ENCODE measurements around the gene KCNN1.

KCNN1 gene

DNA sequence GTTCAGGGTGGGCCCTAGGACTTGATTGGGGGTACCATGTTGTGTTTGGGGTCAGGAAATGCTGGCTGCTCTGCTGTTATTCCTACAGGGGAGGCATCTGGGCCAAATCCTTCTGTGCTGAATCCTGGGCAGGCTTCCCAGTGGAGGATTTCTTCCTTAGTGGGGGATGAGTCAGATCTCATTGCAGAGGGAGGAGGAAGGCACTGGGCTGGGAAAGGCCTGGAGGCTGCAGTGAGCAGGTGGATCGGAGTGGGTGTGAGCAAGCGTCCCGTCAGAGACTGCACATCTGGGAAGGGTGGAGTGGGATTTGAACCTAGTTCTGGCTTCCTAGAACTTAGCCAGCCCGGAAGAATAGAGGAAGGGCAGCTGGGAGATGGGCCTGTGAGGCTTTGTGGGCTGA, 22.6 kb upstream of the KCNN1 start:
- TF ChIP-seq, protein P1, sequence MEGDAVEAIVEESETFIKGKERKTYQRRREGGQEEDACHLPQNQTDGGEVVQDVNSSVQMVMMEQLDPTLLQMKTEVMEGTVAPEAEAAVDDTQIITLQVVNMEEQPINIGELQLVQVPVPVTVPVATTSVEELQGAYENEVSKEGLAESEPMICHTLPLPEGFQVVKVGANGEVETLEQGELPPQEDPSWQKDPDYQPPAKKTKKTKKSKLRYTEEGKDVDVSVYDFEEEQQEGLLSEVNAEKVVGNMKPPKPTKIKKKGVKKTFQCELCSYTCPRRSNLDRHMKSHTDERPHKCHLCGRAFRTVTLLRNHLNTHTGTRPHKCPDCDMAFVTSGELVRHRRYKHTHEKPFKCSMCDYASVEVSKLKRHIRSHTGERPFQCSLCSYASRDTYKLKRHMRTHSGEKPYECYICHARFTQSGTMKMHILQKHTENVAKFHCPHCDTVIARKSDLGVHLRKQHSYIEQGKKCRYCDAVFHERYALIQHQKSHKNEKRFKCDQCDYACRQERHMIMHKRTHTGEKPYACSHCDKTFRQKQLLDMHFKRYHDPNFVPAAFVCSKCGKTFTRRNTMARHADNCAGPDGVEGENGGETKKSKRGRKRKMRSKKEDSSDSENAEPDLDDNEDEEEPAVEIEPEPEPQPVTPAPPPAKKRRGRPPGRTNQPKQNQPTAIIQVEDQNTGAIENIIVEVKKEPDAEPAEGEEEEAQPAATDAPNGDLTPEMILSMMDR (IDR thresholded peaks at IDR 0.05), result no peak
- Histone ChIP-seq H3K27me3 (peaks cover 14% of the 10 kb centered on the region), H3K9me3 (no peaks in the 10 kb centered on the region), H3K36me3 (peaks cover 27% of the 10 kb centered on the region), H3K27ac (no peak overlapping the region), H3K4me1 (ENCODE audit: control insufficient read depth in 1 of 2, insufficient read depth in 1 of 2, low read depth in 1 of 2, low read length in 1 of 2) (peaks cover 14 to 17% of the 10 kb centered on the region in 2 experiments), H3K4me3 (ENCODE audit: low read depth in 1 of 2, low read length in 1 of 2) (no peak overlapping the region)

DNA sequence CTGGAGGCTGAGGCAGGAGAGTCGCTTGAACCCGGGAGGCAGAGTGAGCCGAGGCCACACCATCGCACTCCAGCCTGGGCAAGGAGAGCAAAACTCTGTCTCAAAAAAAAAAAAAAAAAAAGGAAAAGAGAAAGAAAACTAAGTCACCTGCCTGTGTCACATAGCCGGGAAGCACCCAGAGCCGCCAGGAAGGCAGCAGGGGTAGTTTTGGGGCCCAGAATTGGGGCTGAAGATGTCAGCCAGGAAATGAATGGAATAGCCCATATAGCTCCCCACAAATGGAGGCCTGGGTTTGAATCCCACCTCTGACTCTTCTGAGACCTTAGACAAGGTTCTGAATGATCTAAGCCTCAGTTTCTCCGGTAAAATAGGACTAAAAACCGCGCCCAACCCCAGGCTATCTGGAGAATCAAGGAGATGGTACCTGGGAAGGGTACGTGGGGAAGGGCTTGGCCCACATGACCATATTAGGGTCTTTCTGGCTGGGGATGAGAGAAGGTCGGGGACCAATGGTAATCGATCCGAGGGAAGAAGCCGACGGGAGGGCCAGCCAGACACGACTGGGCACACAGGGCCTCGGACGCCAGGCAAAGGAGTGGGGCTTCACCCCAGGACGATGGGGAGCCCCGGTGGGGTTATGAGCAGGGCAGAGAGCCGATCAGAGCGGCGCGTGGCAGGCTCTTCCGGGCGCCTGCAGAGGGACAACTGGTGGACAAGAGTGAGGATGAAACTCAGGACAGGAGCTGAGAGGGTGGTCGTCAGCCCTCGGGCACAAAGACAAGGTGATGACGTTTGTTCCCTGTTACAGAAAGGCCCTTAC, 19.7 kb upstream of the KCNN1 start:
- H3K36me3 ChIP-seq, result peaks cover 26% of the 10 kb centered on the region
- peaks cover 43% of the 10 kb centered on the region for H3K27me3 ChIP-seq
- peak overlapping the region; percentile 65 to 84 for H3K4me3 ChIP-seq (ENCODE audit: low read depth in 1 of 2, low read length in 1 of 2)
- H3K4me1 ChIP-seq (ENCODE audit: control insufficient read depth in 1 of 2, insufficient read depth in 1 of 2, low read depth in 1 of 2, low read length in 1 of 2), result peaks cover 35 to 41% of the 10 kb centered on the region in 2 experiments
- peak overlapping the region; percentile 67 for H3K27ac ChIP-seq
- TF ChIP-seq, protein P1 (IDR thresholded peaks at IDR 0.05), result no peak
- H3K9me3 ChIP-seq, result no peaks in the 10 kb centered on the region

DNA sequence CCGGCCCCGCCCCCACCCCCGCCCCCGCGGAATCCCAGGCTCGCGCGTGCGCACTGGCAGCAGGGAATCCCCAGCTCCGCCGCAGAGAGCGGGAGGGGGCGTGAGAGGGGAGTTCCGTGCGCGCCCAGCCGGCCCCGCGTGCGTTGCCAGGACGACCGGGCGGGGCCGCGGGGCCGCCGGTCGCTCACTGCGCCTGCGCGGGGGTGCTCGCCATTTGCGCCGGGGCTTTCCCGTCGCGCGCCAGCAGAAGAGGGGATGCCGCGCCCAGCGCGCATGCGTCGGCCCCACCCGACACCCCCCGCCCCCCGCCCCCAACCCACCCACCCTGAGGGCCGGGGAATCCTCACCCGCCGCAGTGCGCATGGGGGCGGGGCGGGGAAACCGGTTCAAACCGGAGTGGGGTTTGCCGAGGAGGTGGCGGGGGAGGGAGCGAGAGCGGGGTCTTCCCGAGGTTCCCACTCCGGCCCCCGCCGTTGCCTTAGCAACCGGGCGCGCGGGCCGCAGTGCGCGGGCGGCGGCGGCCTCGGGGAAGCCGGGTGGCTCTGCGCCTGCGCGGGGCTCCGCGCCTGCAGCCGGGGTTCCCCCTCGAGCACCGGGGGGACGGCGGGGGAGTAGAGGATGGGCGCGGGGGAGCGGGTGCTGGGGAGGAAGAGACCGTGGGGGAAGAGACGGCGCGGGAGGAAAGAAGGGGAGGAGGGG, 18.9 kb upstream of the KCNN1 start:
- H3K27me3 ChIP-seq, result peaks cover 51% of the 10 kb centered on the region
- peak overlapping the region; percentile 67 for H3K27ac ChIP-seq
- peaks cover 18% of the 10 kb centered on the region for H3K36me3 ChIP-seq
- H3K9me3 ChIP-seq, result no peaks in the 10 kb centered on the region
- TF ChIP-seq, protein P1 (IDR thresholded peaks at IDR 0.05), result no peak
- H3K4me3 ChIP-seq (ENCODE audit: low read depth in 1 of 2, low read length in 1 of 2), result peak overlapping the region; percentile 55 to 84
- H3K4me1 ChIP-seq (ENCODE audit: control insufficient read depth in 1 of 2, insufficient read depth in 1 of 2, low read depth in 1 of 2, low read length in 1 of 2), result peaks cover 35 to 41% of the 10 kb centered on the region in 2 experiments

- H3K9me3 ChIP-seq, result no peaks in the 10 kb centered on the region
- peak overlapping the region; percentile 12 to 84 for H3K4me3 ChIP-seq (ENCODE audit: low read depth in 1 of 2, low read length in 1 of 2)
- no peak overlapping the region for H3K27ac ChIP-seq
- peaks cover 57% of the 10 kb centered on the region for H3K27me3 ChIP-seq
- TF ChIP-seq, protein P1 (IDR thresholded peaks at IDR 0.05), result no peak
- peaks cover 35 to 41% of the 10 kb centered on the region in 2 experiments for H3K4me1 ChIP-seq (ENCODE audit: control insufficient read depth in 1 of 2, insufficient read depth in 1 of 2, low read depth in 1 of 2, low read length in 1 of 2)
- peaks cover 12% of the 10 kb centered on the region for H3K36me3 ChIP-seq
Measured at GRCh38 chr19:17948514-17948900, 18.4 kb upstream of the KCNN1 start.

DNA sequence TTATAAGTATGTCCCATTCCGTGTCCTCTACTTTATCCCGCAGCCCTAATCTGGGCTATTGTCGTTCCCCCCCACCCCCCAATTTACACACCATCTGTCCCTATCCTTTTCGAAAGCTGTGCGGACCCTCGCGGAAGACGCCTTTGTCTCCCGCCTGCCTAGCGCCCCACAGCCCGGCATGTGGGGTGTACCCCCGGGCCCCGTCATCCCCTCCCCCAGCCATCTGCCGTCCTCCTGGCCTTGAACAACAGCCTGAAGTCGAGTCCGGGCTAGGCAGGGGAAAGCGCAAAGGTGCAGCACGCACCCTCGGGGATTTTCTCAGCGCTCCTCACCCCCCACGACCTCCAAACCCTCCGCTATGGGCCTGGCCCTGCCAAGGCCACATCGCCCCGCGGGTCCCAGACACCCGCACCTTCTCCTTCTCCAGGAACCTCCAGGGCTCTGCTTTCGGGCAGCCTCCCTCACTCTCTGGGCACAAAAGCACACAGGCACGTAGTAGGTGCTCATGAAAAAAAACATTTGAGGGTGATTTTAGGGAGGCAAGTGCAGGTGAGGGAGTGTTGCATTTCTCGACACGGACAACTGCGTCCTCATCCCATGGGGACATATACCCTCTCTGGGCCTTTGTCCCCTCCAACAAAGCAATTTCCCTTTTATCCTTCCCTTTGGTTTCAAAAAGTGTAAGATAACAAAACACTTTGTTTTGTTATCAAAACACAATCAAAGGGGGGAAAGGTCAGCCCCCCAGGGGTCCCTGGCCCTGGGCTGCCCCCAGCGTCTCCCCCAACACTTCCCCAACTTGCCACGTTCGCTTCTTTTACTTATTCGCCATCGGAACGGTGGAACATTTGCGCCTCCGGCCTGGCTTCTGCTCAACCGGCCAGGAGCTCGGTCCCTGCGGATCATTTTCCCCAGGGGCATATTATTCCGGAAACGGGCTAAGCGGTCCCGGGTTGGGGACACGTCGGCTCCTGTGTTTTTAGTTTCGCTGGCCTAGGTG, 17.7 kb upstream of the KCNN1 start:
- Histone ChIP-seq H3K36me3 (peaks cover 6% of the 10 kb centered on the region), H3K4me1 (ENCODE audit: control insufficient read depth in 1 of 2, insufficient read depth in 1 of 2, low read depth in 1 of 2, low read length in 1 of 2) (peaks cover 35 to 41% of the 10 kb centered on the region in 2 experiments), H3K27me3 (peaks cover 64% of the 10 kb centered on the region), H3K9me3 (no peaks in the 10 kb centered on the region), H3K4me3 (ENCODE audit: low read depth in 1 of 2, low read length in 1 of 2) (peak overlapping the region; percentile 12 to 84), H3K27ac (no peak overlapping the region)
- TF ChIP-seq, protein P1 (IDR thresholded peaks at IDR 0.05), result no peak
